Activated CD4-positive, CD25-positive, alpha-beta regulatory T cell treated with anti-CD3 and anti-CD28 coated beads, Interleukin-2, amount 50 U/mL, for 72 hours (primary cell): ENCODE data around the gene GSTCD.

ENCODE experiments used
- DNase-seq: peaks from one replicate; pipeline ENCODE4 v3.0.0; 2021

Gene GSTCD

DNA sequence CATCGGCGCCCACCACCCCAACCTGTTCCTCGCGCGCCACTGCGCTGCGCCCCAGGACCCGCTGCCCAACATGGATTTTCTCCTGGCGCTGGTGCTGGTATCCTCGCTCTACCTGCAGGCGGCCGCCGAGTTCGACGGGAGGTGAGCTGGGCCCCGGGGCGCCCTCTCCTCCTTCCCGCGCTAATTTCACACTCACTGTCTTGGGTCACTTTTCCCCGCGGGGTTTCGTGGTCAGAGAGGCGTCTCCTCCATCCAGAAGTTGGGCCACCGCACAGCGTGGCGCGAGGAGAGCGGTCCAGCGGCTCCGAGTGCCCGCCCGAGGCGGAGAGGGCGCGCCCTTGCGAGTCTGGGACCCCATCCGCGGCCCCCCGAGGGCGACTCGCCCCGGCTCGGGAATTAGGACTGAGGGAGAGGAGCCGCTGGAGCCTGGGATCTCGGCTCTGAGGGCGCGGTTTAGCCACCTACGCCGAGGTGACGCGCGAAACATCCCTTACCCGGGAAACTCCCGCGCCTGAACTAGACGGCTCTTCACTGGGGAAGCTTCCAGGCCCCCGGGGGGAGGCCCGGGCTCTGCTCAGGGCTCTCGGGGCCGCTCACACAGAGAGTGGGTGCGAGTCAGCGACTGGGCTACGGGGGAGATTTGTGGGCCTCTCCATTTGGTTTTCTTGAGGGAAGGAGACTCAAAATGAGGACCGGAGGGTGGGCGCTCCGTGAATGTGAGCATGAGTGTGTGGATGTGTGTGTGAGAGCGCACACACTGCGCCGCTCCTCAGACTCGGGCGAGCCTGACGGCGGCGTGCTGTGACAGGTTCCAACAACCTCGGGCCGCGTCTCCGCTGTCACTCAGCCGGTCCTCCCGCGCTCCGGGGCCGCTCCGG lies 187.2 kb downstream of the GSTCD start:
- DNase-seq: no peak

DNA sequence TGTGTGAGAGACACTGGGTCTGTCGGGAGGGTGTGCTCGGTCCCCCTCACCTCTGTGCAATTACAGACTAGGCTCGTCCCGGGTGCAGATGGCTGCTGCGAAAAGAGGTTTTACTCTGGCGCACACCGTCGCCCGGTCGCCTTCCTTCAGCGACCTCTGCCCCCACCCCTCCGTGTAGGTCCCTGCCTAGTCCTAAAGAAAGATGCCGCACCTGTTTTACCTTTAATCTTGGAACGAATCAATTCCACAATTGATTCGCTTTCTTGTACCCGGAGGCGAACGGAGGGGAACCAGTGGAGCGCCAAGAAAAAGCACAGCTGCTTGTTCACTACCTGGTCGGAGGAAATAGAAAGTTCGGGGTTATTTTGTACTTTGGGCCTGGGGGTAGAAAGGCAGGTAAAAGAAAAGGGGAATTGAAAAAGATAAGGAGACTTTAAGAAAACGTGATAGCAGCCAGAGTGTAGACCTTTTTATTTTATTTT lies 187.9 kb downstream of the GSTCD start:
- DNase-seq: no peak
